HL-60 (cell line): ENCODE measurements around the gene AKAP6.

Experiments
- GABPA ChIP-seq: IDR thresholded peaks from 2 replicates; pipeline ENCODE4 v1.6.1; 2012; ENCODE audit warnings: low read depth
- POLR2AphosphoS5 ChIP-seq: IDR thresholded peaks from 2 replicates; pipeline ENCODE4 v1.6.1; 2012; ENCODE audit warnings: low read depth
- REST ChIP-seq: IDR thresholded peaks from 2 replicates; pipeline ENCODE4 v1.6.1; 2012; ENCODE audit warnings: low read depth; ENCODE audit not compliant: insufficient replicate concordance
- TF ChIP-seq, protein P1 (sequence below): IDR thresholded peaks from one replicate; pipeline ENCODE4 v1.5.1; 2011; ENCODE audit warnings: low read length, control low read depth, inconsistent platforms; ENCODE audit not compliant: insufficient read depth

- TF ChIP-seq, protein P1, sequence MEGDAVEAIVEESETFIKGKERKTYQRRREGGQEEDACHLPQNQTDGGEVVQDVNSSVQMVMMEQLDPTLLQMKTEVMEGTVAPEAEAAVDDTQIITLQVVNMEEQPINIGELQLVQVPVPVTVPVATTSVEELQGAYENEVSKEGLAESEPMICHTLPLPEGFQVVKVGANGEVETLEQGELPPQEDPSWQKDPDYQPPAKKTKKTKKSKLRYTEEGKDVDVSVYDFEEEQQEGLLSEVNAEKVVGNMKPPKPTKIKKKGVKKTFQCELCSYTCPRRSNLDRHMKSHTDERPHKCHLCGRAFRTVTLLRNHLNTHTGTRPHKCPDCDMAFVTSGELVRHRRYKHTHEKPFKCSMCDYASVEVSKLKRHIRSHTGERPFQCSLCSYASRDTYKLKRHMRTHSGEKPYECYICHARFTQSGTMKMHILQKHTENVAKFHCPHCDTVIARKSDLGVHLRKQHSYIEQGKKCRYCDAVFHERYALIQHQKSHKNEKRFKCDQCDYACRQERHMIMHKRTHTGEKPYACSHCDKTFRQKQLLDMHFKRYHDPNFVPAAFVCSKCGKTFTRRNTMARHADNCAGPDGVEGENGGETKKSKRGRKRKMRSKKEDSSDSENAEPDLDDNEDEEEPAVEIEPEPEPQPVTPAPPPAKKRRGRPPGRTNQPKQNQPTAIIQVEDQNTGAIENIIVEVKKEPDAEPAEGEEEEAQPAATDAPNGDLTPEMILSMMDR, result no peak
- no peak for TF ChIP-seq REST
- TF ChIP-seq GABPA, result no peak
- TF ChIP-seq POLR2AphosphoS5, result no peak
Observed at GRCh38 chr14:32809255-32809654, 480.2 kb downstream of the AKAP6 start.
